HUES48 (cell line): ENCODE measurements around the gene QSOX1.
"Not testable (repeated sequence)": the region's sequence is repeated elsewhere in the genome, so short reads cannot be mapped to it uniquely, and the experiment has no call there.

ENCODE experiments used
- H3K27ac ChIP-seq: one replicate; pipeline ENCODE4 v1.7.0; 2013; ENCODE audit warnings: low read depth, low read length, inconsistent platforms
- H3K27me3 ChIP-seq: 2 replicates; pipeline ENCODE4 v1.6.1; 2013; ENCODE audit warnings: mild to moderate bottlenecking, low read length; ENCODE audit not compliant: control insufficient read depth, insufficient read depth
- H3K36me3 ChIP-seq: 2 replicates; pipeline ENCODE4 v1.6.1; 2013; ENCODE audit warnings: low read length; ENCODE audit not compliant: control insufficient read depth, insufficient read depth
- H3K4me1 ChIP-seq: 2 replicates; pipeline ENCODE4 v1.6.1; 2013; ENCODE audit warnings: mild to moderate bottlenecking, low read length; ENCODE audit not compliant: control insufficient read depth, insufficient read depth
- H3K4me3 ChIP-seq: 2 replicates; pipeline ENCODE4 v1.5.1; 2013; ENCODE audit warnings: mild to moderate bottlenecking, low read depth, low read length
- H3K9ac ChIP-seq: 2 replicates; pipeline ENCODE4 v1.6.1; 2013; ENCODE audit warnings: mild to moderate bottlenecking, low read depth, low read length, moderate library complexity
- H3K9me3 ChIP-seq: 2 replicates; pipeline ENCODE4 v1.6.1; 2013; ENCODE audit warnings: low read length; ENCODE audit not compliant: control insufficient read depth, insufficient read depth

QSOX1 gene

DNA sequence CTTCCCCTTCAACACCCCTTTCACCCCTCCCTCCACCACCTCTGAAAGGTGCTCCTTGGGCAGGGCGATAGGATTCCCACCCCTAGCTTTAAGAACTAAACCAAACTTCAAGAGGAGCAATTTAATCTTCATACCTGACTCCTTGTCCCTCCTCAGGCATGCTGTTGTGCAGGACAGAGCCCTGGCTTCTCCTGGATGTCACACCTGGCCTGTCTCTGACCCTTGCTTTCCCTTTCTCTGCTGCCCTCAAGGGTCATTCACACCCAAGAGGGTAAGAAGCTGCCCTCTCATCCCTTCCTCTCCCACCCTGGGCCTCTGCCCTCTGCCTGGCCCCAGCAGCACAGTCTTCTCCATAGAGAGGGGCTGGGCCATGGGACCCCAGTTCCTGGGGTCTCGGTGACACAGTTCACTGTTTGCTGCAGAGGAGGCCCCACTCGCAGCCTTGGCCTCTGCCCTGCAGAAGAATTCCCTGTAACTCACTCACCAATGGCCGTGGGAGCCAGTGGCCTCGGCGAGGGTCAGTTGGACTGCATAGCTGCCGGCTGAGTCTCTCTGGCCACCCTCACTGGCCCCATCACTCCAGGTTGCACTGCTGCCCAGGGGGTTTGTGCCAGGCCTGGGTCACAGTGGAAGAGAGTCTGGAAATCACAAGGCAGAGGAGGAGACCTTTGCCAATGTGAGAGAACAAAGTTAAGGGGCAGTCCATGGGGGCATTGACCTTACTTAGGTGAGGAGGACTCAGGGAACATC lies 47.0 kb downstream of the QSOX1 start:
- Histone ChIP-seq H3K9ac (no peak overlapping the region), H3K4me1 (0 out of 2 replicates have a peak, but pooled peaks cover 2% of the 10 kb centered on the region), H3K27me3 (no peaks in the 10 kb centered on the region), H3K4me3 (no peak overlapping the region), H3K9me3 (no peaks in the 10 kb centered on the region), H3K27ac (no peak overlapping the region), H3K36me3 (peaks cover 8% of the 10 kb centered on the region; the same call in 1 of the 2 replicates)

- H3K4me1 ChIP-seq, H3K9ac ChIP-seq, H3K27me3 ChIP-seq, H3K9me3 ChIP-seq, H3K36me3 ChIP-seq, H3K4me3 ChIP-seq, H3K27ac ChIP-seq: not testable (repeated sequence)
Measured at GRCh38 chr1:180202588-180202987, 47.9 kb downstream of the QSOX1 start.

GRCh38 chr1:180204231-180204630 lies 49.6 kb downstream of the QSOX1 start:
- Histone ChIP-seq H3K9me3 (no peaks in the 10 kb centered on the region), H3K9ac (no peak overlapping the region), H3K4me1 (0 out of 2 replicates have a peak, but pooled peaks cover 2% of the 10 kb centered on the region), H3K36me3 (no peaks in the 10 kb centered on the region), H3K27me3 (no peaks in the 10 kb centered on the region), H3K27ac (no peak overlapping the region), H3K4me3 (no peak overlapping the region)

DNA sequence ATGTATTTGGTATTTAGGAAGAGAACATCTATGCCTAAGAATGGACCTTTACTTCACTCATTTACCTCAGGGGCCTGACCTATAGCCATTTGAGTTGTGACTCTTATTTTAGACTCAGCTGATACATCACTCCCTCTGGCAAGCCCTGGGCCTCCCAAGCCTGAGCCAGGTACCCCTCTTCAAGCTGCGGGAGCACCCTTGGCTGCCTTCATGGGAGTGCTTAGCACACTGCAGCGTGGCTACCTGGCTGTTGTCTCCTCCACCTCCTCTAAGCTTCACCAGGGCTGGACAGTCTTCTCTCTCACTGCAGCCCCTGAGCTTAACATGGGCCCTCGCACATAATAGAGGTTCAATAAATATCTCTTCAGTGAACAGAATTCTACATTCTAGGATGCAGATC lies 51.9 kb downstream of the QSOX1 start:
- Histone ChIP-seq H3K9ac (no peak overlapping the region), H3K27me3 (no peaks in the 10 kb centered on the region), H3K36me3 (no peaks in the 10 kb centered on the region), H3K9me3 (no peaks in the 10 kb centered on the region), H3K4me1 (0 out of 2 replicates have a peak, but pooled peaks cover 2% of the 10 kb centered on the region), H3K4me3 (no peak overlapping the region), H3K27ac (no peak overlapping the region)

DNA sequence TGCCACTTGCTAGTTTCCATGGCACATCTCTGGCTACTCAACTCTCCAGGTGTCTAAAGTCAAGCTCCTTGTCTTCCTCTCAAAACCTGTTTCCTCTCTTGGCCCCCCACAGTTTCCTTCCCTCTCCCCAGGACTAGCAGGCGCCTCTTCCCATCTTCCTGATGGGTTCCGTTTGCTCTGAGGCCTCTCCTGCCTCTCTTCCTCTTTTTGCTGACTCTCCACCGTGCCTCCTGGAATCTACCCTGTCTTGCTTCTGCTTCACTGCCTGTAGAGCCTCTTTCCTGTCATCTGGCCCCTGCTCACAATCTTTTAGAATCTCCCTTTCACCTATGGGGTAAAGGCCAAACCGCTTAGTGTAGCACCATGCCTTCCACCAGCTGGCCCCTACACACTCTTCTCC lies 53.6 kb downstream of the QSOX1 start:
- no peak overlapping the region for H3K27ac ChIP-seq
- no peaks in the 10 kb centered on the region for H3K36me3 ChIP-seq
- no peaks in the 10 kb centered on the region for H3K9me3 ChIP-seq
- no peak overlapping the region for H3K4me3 ChIP-seq
- H3K27me3 ChIP-seq, result no peaks in the 10 kb centered on the region
- H3K9ac ChIP-seq, result no peak overlapping the region
- 0 out of 2 replicates have a peak, but pooled peaks cover 2% of the 10 kb centered on the region for H3K4me1 ChIP-seq

GRCh38 chr1:180210008-180210620 lies 55.4 kb downstream of the QSOX1 start:
- Histone ChIP-seq H3K4me1 (no peaks in the 10 kb centered on the region; the same call in 1 of the 2 replicates), H3K4me3 (no peak overlapping the region), H3K36me3 (no peaks in the 10 kb centered on the region), H3K27ac (no peak overlapping the region), H3K9me3 (no peaks in the 10 kb centered on the region), H3K27me3 (no peaks in the 10 kb centered on the region), H3K9ac (no peak overlapping the region)

- H3K4me1 ChIP-seq, result no peaks in the 10 kb centered on the region; the same call in 1 of the 2 replicates
- H3K9ac ChIP-seq, result no peak overlapping the region
- no peaks in the 10 kb centered on the region for H3K9me3 ChIP-seq
- no peaks in the 10 kb centered on the region for H3K27me3 ChIP-seq
- no peaks in the 10 kb centered on the region for H3K36me3 ChIP-seq
- H3K4me3 ChIP-seq, result no peak overlapping the region
- no peak overlapping the region for H3K27ac ChIP-seq
Measured at GRCh38 chr1:180211156-180211859, 56.6 kb downstream of the QSOX1 start.

- H3K27ac ChIP-seq, result no peak overlapping the region
- H3K36me3 ChIP-seq, result no peaks in the 10 kb centered on the region
- no peaks in the 10 kb centered on the region for H3K27me3 ChIP-seq
- H3K4me3 ChIP-seq, result no peak overlapping the region
- no peaks in the 10 kb centered on the region for H3K9me3 ChIP-seq
- no peak overlapping the region for H3K9ac ChIP-seq
- H3K4me1 ChIP-seq, result no peaks in the 10 kb centered on the region; the same call in 1 of the 2 replicates
Measured at GRCh38 chr1:180211860-180212229, 57.2 kb downstream of the QSOX1 start.

DNA sequence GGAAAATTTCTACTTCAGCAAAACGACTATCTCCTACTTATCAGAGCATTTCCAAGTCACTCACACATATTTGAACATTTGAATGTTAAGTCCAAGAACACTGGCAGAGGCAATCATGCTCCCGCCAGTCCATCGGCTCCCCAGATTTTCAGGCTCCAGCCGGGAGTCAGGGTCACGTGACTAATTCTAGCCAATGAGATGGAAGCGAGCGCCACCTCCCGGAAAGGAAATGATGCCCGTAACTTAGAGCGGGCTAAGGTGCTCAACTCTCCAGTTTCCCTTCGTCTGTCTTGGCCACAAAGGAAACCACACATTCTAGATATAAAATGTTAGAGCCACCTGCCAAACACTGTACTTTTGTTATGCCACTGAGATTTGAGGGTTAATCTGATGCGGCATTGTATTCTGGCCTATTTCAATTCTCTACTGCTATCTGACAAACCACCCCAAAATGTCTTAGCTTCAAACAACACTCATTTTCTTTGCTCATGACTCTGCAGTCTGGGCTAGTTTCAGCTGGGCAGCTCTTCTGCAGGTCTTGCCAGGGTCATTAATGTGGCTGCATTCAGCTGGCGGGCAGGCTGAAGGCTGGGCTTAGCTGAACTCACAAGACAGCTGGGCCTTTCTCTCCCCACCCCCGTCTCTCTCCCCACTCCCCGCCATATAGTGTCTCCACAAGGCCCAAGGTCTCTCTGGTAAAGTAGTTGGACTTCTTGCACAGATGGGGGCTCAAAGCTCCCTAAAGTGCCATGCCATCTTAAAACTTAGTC lies 58.9 kb downstream of the QSOX1 start:
- no peaks in the 10 kb centered on the region for H3K36me3 ChIP-seq
- no peak overlapping the region for H3K27ac ChIP-seq
- H3K9me3 ChIP-seq, result no peaks in the 10 kb centered on the region
- no peak overlapping the region for H3K4me3 ChIP-seq
- no peaks in the 10 kb centered on the region; the same call in 1 of the 2 replicates for H3K4me1 ChIP-seq
- no peaks in the 10 kb centered on the region for H3K27me3 ChIP-seq
- H3K9ac ChIP-seq, result no peak overlapping the region

DNA sequence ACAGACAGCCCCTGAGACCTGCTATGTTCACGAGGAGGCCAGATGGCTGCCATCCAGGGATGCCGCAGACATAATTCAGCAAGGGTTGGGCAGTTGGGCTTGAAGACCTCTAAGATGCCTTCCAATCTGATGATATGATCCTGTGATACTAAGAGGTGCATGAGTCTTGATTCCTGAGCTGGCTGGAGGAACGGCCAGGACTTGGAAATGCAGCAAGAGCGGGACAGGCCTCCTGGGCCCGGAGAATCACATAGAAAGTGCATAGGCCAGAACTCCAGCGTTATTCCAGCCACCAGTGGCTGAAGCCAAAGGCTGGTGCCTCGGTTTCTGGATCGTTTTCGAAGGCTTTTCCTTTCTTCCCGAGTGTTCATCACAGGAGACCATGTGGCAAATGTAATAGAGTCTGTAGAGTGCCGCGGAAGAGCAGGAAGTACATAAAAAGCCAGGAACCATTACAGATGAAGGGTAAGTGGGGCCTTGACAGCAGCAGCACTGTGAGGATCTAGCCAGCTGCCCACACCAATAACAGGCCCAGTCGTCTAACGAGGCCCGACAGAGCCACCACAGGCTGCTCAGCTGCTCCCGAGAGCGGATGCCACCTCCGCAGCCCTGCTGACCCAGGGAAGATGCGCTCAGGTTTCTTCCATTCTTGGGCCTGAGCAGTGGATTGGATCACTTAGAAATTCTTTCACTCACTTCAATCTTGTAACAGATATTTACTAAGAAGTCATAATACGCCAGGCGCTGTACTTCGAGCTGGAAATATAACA lies 61.4 kb downstream of the QSOX1 start:
- Histone ChIP-seq H3K9ac (no peak overlapping the region), H3K4me3 (no peak overlapping the region), H3K9me3 (no peaks in the 10 kb centered on the region), H3K36me3 (no peaks in the 10 kb centered on the region), H3K4me1 (no peaks in the 10 kb centered on the region; the same call in 1 of the 2 replicates), H3K27me3 (no peaks in the 10 kb centered on the region), H3K27ac (no peak overlapping the region)
